GM11168 (cell line): ENCODE measurements around the gene GIN1.
"Not testable (repeated sequence)": the region's sequence is repeated elsewhere in the genome, so short reads cannot be mapped to it uniquely, and the experiment has no call there.

Experiments used
- in situ Hi-C: fragments of 300-500 bp; cut with MboI; formaldehyde crosslinking; loops from one replicate; pipeline ENCODE4 v1.12.0; 2022; ENCODE audit warnings: low sequenced_read_pairs; ENCODE audit not compliant: unreplicated experiment

Gene GIN1

GRCh38 chr5:103046706-103047105 is 73.2 kb downstream of the GIN1 start:
- in situ Hi-C loops: not testable (repeated sequence)

DNA sequence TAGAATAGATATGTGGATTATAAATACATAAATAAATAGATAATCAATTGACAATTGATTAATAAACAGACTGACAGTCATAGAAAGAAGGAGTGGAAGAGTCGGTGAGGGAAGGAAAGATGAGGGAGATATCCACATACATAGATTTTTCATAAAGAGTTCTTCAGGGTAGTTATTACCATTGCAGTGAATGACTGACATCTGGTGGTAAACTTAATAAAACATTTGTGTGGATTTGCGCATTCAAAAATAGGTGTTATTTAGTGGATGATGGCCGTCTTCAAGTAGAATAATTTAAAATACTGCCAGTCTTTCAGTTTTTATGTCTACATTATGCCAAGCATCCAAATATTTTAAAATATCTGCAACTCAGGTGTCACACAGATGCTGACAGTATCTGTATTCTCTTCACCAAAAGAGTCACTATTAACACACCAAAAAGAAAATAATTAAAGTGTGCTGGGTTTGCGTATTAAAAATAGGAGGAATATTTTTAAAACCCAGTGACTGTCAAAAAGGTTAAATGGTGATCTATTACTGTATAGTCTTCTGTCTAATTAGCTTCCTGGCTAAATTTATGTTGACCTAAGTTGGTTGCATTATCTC is 78.8 kb downstream of the GIN1 start:
- in situ Hi-C loops: no loop called here

DNA sequence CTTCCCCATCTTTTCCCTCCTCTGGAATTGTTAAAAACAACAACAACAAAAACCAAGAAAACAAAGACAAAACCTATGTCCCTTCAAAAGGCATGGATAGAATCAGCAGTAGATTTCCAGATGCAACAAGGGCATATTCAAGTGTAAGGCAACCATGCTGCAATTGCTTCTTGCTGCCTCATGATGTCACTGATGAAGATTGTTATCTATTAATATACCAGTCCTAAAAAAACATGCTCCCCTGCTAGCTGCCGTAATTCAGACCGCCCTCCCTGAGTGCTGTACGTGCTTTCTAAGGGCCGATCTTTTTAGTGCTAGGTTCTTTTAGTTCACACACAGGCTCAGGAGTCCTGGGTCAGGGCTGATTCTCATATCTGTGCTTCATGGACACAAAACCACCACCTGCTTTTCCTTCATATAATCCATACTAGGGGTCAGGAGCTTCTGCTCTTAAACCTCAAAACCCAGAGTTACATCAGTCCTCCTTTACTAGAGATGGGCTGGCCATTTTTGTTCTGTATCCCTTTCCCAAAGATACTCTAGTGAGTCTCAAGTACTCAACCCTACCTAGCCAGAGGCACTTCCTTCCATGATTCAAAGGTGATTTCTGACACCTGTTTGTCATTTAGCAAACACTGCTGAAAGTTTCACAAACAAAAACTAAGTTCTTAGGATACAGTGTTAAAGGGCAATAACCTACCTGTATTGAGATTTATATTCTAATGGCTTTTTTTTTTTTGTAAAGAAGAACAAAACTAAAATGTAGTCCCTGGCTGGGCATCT is 82.1 kb downstream of the GIN1 start:
- in situ Hi-C loops: no loop called here

DNA sequence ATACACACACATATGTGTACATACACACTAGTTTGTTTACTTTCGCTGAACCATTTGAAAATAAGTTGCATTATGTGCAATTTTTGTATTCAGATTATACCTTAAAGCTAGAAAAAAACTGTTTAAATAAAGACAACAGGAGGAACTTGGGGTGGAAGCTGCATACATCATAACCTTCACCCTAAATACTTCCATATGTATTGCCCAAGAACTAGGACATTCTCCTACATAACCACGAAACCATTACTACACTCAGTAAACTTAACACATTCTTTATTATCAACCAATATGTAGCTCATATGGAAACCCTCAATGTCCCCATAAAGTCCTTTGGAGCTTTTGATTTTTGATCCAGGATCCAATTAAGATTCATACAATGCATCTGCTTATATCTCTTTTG is 83.3 kb downstream of the GIN1 start:
- in situ Hi-C loops: no loop called here
